Erythroblast (primary cell): ENCODE measurements around the gene C2orf80.

Experiments
- GATA1 ChIP-seq: IDR thresholded peaks from 2 replicates; pipeline ENCODE4 v1.6.1; 2011; ENCODE audit warnings: low read depth, mild to moderate bottlenecking, control low read depth, low read length, moderate library complexity
- POLR2A ChIP-seq: IDR thresholded peaks from 2 replicates; pipeline ENCODE4 v1.6.1; 2011; ENCODE audit warnings: mild to moderate bottlenecking, low read length

DNA sequence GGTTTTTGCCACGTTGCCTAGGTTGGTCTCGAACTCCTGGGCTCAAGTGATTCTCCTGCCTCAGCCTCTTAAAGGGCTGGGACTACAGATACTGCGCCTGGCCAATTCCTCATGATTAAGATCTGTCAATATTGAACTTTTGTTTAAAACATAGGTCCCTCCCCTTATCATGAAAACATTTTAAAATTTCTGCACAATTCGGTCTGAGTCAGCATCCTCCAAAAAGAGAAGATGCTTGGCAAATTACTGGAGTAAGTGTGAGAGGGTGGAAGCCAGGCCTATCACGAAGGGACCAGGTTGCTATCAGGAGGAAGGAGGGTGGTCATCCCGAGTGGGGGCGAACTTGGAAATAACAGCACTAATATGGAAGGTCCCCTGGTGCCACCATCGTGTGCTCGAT is 15.7 kb downstream of the C2orf80 start:
- TF ChIP-seq POLR2A (no peak), GATA1 (no peak)
